Psoas muscle (tissue), 8 donors: ENCODE data around the gene ATOH1. TPM values are rescaled to one million over a fixed set of nuclear protein-coding genes. Genes with fewer than 3 reads are reported as not detected.

Source experiments
- ATAC-seq, 4 donors: fragments of 200-7000 bp; cut with Tn5 transposase; one replicate each; pipeline ENCODE4 v1.9.1; 2020; ENCODE audit warnings: moderate library complexity in 3 of 4, mild to moderate bottlenecking in 2 of 4
- DNase-seq, 2 donors: peaks; one replicate each; pipeline ENCODE4 v3.0.0-alpha.2; 2020
- H3K27ac ChIP-seq: fragments of 200-600 bp; one replicate; pipeline ENCODE4 v1.8.0; 2022
- H3K27me3 ChIP-seq, 3 donors: fragments of 200-600 bp in 1 of 3; one replicate each; pipeline versions ENCODE4 v1.6.1 to v1.8.0; 2013 to 2022; ENCODE audit warnings: low read length in 2 of 3, mild to moderate bottlenecking in 2 of 3, moderate library complexity in 1 of 3; ENCODE audit not compliant: insufficient read depth in 3 of 3
- H3K36me3 ChIP-seq, 2 donors: fragments of 200-600 bp in 1 of 2; one replicate each; pipeline versions ENCODE4 v1.6.1 to v1.8.0; 2013 to 2022; ENCODE audit warnings: low read depth in 1 of 2, mild to moderate bottlenecking in 1 of 2, moderate library complexity in 1 of 2; ENCODE audit not compliant: insufficient read depth in 1 of 2
- H3K4me1 ChIP-seq: fragments of 200-600 bp; one replicate; pipeline ENCODE4 v1.8.0; 2022
- H3K4me3 ChIP-seq: fragments of 200-600 bp; one replicate; pipeline ENCODE4 v1.8.0; 2022; ENCODE audit warnings: mild to moderate bottlenecking
- H3K9me3 ChIP-seq: fragments of 200-600 bp; one replicate; pipeline ENCODE4 v1.8.0; 2022
- WGBS, 3 donors: extraction: QIAGEN DNeasy Blood & Tissue Kit; methylation state at CpG; one replicate each; pipeline versions ENCODE4 v1.1.6 to v1.1.7; 2013; 5-methylcytosine and 5-hydroxymethylcytosine counted together
- intact Hi-C, 2 donors: fragments of 100-400 bp; cut with DNase I; formaldehyde crosslinking; loops; one replicate each; pipeline versions ENCODE4 v1.11.0 to v1.14.2; 2022
- polyA plus RNA-seq, 3 donors: library from polyadenylated mRNA; stranded (reverse); fragments of 200-250 nt; gene quantifications; one replicate each; pipeline ENCODE4 v1.2.3, GENCODE V29; 2013
- total RNA-seq, 4 donors: library from RNA; stranded (reverse); fragmentation: NEBNext Ultra II Directional in 2 of 4; extraction: Animal tissue kit (Norgen Biotek cat#: 25700) in 2 of 4; gene quantifications; one replicate each; pipeline versions ENCODE4 v1.2.1 to v1.2.4, GENCODE V29; 2021 to 2023
- TF ChIP-seq, protein P1 (sequence below): fragments of 200-600 bp; IDR thresholded peaks from one replicate; pipeline ENCODE4 v1.8.0; 2022; ENCODE audit warnings: antibody characterized with exemption
- donor health status: healthy with polysubstance abuse.
- donor health status: DM: no; HTN: no; CAD: no; lungs with moderate emphysema.
- donor health status: Bipolar disorder and iron deficiency.
- donor health status: healthy.
- donor health status: DM: yes; HTN: yes; CAD: no.
- donor health status: DM: no; HTN: no; CAD: no.
- donor health status: DM: no; HTN: no; CAD: no.
- donor health status: DM: yes; HTN: yes; CAD: no.

The ATOH1 gene
- total and polyA plus RNA-seq, 7 donors = not detected

DNA sequence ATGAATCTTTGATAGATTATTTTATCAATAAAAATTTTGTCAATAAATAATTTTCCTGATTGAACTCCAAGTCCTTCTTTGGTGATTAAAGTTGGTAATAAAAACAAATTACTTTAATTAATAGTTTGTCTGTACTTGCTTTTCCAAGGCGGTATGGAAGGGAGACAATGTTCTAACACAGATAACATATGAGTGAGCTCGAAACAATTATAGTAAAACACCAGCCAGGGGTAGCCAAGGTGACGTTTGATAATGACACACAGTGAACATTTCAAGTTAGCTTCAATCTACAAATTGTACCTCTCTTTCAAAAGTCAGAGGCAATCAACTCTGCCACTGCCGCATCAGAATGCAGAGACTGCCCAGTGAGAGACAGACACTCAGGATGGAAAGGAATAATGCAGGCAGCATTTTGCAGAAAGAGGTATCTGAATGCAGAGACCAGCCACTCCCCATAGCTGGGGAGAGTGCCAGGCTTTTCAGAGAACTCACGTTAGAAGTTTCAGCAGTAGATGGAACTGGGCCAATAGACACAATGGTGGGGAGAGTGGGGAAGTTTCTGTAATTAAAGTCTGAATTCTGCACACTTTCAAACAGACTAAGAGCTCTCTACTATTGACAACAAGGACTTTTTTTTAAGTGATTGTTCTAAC, 18.1 kb upstream of the ATOH1 start:
- H3K27me3 ChIP-seq = no peaks in the 10 kb centered on the region
- ATAC-seq = no peak
- 41 to 58% (median 51%) methylated on average over 5 of the region's 5 CpGs for WGBS, 3 donors
- H3K4me1 ChIP-seq = no peaks in the 10 kb centered on the region
- TF ChIP-seq, protein P1, sequence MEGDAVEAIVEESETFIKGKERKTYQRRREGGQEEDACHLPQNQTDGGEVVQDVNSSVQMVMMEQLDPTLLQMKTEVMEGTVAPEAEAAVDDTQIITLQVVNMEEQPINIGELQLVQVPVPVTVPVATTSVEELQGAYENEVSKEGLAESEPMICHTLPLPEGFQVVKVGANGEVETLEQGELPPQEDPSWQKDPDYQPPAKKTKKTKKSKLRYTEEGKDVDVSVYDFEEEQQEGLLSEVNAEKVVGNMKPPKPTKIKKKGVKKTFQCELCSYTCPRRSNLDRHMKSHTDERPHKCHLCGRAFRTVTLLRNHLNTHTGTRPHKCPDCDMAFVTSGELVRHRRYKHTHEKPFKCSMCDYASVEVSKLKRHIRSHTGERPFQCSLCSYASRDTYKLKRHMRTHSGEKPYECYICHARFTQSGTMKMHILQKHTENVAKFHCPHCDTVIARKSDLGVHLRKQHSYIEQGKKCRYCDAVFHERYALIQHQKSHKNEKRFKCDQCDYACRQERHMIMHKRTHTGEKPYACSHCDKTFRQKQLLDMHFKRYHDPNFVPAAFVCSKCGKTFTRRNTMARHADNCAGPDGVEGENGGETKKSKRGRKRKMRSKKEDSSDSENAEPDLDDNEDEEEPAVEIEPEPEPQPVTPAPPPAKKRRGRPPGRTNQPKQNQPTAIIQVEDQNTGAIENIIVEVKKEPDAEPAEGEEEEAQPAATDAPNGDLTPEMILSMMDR = no peak
- H3K4me3 ChIP-seq = no peak overlapping the region
- no peaks in the 10 kb centered on the region for H3K9me3 ChIP-seq
- intact Hi-C loops = no loop called here
- no peak for DNase-seq
- no peak overlapping the region for H3K27ac ChIP-seq
- H3K36me3 ChIP-seq = no peaks in the 10 kb centered on the region

DNA sequence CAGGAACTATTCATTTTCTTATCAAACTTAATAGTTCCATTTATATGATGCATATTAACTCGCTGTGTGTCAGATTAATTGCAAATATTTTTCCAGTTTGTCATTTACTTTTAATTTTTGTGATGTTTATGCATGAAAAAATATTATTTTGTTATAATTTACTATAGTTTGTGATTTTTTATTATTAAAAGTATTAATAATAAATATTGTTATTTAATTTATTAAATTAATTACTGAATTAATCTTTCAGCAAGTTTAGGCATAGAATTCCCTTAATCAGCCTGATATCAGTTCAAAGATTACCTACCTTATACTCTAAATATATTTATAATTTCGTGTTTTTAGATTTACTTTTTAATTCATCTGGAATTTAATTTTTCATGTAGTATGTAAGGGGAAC, 15.5 kb upstream of the ATOH1 start:
- Histone ChIP-seq H3K9me3 (no peaks in the 10 kb centered on the region), H3K27ac (no peak overlapping the region), H3K36me3 (no peaks in the 10 kb centered on the region), H3K27me3 (no peaks in the 10 kb centered on the region), H3K4me3 (no peak overlapping the region), H3K4me1 (no peaks in the 10 kb centered on the region)
- TF ChIP-seq, protein P1 = no peak
- intact Hi-C loops = no loop called here
- DNase-seq = no peak
- whole genome bisulfite sequencing, 3 donors = 79 to 90% (median 82%) methylated on average over 2 of the region's 2 CpGs
- no peak for ATAC-seq

DNA sequence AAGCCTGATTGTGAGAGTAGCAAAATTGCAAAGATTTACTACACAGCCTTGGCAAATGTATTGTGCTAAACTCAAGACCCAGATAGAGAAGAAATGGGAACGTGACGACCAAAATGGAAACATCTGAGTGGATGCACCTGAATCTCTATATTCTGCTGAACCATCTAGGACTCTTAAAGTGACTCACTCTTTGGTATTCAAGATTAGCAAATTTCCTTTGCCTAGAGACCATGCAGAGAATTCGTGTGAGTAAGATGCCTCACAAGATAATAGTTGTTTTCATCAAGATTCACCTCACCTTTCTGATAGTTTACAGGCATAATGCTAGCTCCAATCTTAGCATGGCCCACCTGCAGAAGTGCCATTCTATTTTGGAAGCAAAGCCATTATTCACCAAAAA, 14.4 kb upstream of the ATOH1 start:
- H3K4me3 ChIP-seq = no peak overlapping the region
- intact Hi-C loops = no loop called here
- TF ChIP-seq, protein P1 = no peak
- no peak for DNase-seq
- no peaks in the 10 kb centered on the region for H3K4me1 ChIP-seq
- H3K36me3 ChIP-seq = no peaks in the 10 kb centered on the region
- ATAC-seq = no peak
- H3K27me3 ChIP-seq = no peaks in the 10 kb centered on the region
- no peaks in the 10 kb centered on the region for H3K9me3 ChIP-seq
- H3K27ac ChIP-seq = no peak overlapping the region
- 71 to 83% (median 82%) methylated on average over 3 of the region's 3 CpGs for WGBS, 3 donors

DNA sequence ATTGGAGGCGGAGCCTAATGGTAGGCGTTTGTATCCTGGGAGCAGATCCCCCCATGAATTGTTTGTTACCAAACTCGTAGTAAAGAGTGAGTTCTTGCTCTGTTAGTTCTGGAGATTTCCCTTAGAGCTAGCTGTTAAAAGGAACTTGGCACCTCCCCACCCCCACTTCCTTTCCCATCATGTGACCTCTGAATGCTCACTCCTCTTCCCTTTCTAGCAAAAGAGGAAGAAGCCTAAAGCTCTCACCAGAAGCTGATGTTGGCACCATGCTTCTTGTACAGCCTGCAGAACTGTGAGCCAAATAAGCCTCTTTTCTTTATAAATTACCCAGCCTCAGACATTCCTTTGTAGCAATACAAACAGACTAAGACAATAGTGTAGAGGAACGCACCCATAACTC, 13.8 kb upstream of the ATOH1 start:
- intact Hi-C loops = no loop called here
- H3K36me3 ChIP-seq = no peaks in the 10 kb centered on the region
- ATAC-seq = no peak
- no peak overlapping the region for H3K27ac ChIP-seq
- H3K27me3 ChIP-seq = no peaks in the 10 kb centered on the region
- no peaks in the 10 kb centered on the region for H3K9me3 ChIP-seq
- peak in 1 of 2 donors; percentile 23 for DNase-seq
- no peak overlapping the region for H3K4me3 ChIP-seq
- TF ChIP-seq, protein P1 = no peak
- 30 to 52% (median 50%) methylated on average over 4 of the region's 4 CpGs for WGBS, 3 donors
- no peaks in the 10 kb centered on the region for H3K4me1 ChIP-seq
